ENCODE measurements around the gene APOBEC3H. TPM values are rescaled to one million over a fixed set of nuclear protein-coding genes. Genes with fewer than 3 reads are reported as not detected.

APOBEC3H gene
- total and polyA plus RNA-seq, 2 experiments from 2014 or later = not detected

DNA sequence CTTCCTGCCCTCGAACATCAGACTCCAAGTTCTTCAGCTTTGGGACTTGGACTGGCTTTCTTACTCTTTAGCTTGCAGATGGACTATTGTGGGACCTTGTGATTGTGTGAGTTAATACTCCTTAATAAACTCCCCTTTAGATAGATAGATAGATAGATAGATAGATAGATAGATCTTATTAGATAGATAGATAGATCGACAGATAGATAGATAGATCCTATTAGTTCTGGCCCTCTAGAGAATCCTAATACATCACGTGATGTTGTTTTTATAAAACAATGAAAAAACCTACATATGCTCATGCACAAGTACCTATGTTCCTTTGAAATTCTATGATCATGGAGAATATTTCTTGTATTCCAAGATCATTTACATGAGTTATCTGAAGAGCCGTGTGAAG lies 23.9 kb downstream of the APOBEC3H start:
- DNase-seq (ENCODE audit: low spot score) (no peak), ATAC-seq (no peak)
- no peaks in the 10 kb centered on the region for H3K36me3 Mint-ChIP-seq (ENCODE audit: low read depth)
- H3K27ac Mint-ChIP-seq = no peak overlapping the region
- Histone ChIP-seq H3F3A (replicated peaks; ENCODE audit: low read depth) (no peaks in the 10 kb centered on the region), H2AFZ (no peak overlapping the region), H3K79me2 (replicated peaks; ENCODE audit: insufficient read depth) (no peaks in the 10 kb centered on the region), H3K4me2 (no peak overlapping the region), H3K36me3 (ENCODE audit: insufficient read depth) (no peaks in the 10 kb centered on the region), H3K4me1 (ENCODE audit: insufficient read depth) (peaks cover 8% of the 10 kb centered on the region), H3K9me2 (ENCODE audit: insufficient read depth) (no peaks in the 10 kb centered on the region), H3K27me3 (ENCODE audit: insufficient read depth) (peaks cover 16% of the 10 kb centered on the region), H3K27ac (ENCODE audit: low read depth) (no peak overlapping the region), H4K20me1 (replicated peaks; ENCODE audit: insufficient read depth) (no peaks in the 10 kb centered on the region), H3K4me3 (no peak overlapping the region)
- H3K4me3 Mint-ChIP-seq = no peak overlapping the region
- H3K9me3 Mint-ChIP-seq = no peaks in the 10 kb centered on the region; the same call in 2 of the 3 replicates
- H3K4me1 Mint-ChIP-seq = peaks cover 14% of the 10 kb centered on the region
- TF ChIP-seq NANOG (IDR thresholded peaks at IDR 0.05; ENCODE audit: borderline replicate concordance) (no peak), STAT1 (IDR thresholded peaks at IDR 0.05; ENCODE audit: unreplicated experiment) (no peak), EZH2 (IDR thresholded peaks at IDR 0.05; ENCODE audit: low read depth, unreplicated experiment) (no peak)
- peaks cover 3% of the 10 kb centered on the region for H3K27me3 Mint-ChIP-seq (ENCODE audit: insufficient read depth, low read depth, poor library complexity)

GRCh38 chr22:39122772-39123470 lies 25.9 kb downstream of the APOBEC3H start:
- Histone ChIP-seq H3F3A (replicated peaks; ENCODE audit: low read depth) (no peaks in the 10 kb centered on the region), H4K20me1 (replicated peaks; ENCODE audit: insufficient read depth) (no peaks in the 10 kb centered on the region), H3K4me2 (no peak overlapping the region), H3K27me3 (ENCODE audit: insufficient read depth) (no peaks in the 10 kb centered on the region; the same call in 1 of the 2 replicates), H3K9me2 (ENCODE audit: insufficient read depth) (no peaks in the 10 kb centered on the region), H3K27ac (ENCODE audit: low read depth) (no peak overlapping the region), H2AFZ (no peak overlapping the region), H3K4me3 (no peak overlapping the region), H3K36me3 (ENCODE audit: insufficient read depth) (no peaks in the 10 kb centered on the region), H3K4me1 (ENCODE audit: insufficient read depth) (peaks cover 4% of the 10 kb centered on the region; the same call in 1 of the 2 replicates), H3K79me2 (replicated peaks; ENCODE audit: insufficient read depth) (no peaks in the 10 kb centered on the region)
- H3K27ac Mint-ChIP-seq = no peak overlapping the region
- peaks cover 5% of the 10 kb centered on the region for H3K4me1 Mint-ChIP-seq
- no peaks in the 10 kb centered on the region; the same call in 2 of the 3 replicates for H3K9me3 Mint-ChIP-seq
- H3K36me3 Mint-ChIP-seq (ENCODE audit: low read depth) = no peaks in the 10 kb centered on the region
- no peak overlapping the region for H3K4me3 Mint-ChIP-seq
- no peak for DNase-seq (ENCODE audit: low spot score)
- no peak for ATAC-seq
- peaks cover 2% of the 10 kb centered on the region for H3K27me3 Mint-ChIP-seq (ENCODE audit: insufficient read depth, low read depth, poor library complexity)
- TF ChIP-seq ZNF331 (CRISPR knock-in tag; IDR thresholded peaks at IDR 0.05; ENCODE audit: low read depth) (no peak), JUNB (IDR thresholded peaks at IDR 0.05; ENCODE audit: unreplicated experiment) (no peak), EZH2 (IDR thresholded peaks at IDR 0.05; ENCODE audit: low read depth, unreplicated experiment) (no peak), POLR2AphosphoS5 (IDR thresholded peaks at IDR 0.05; ENCODE audit: low read depth) (no peak), NANOG (IDR thresholded peaks at IDR 0.05; ENCODE audit: borderline replicate concordance) (no peak), ZNF462 (CRISPR knock-in tag; IDR thresholded peaks at IDR 0.05) (no peak), ZNF114 (CRISPR knock-in tag; IDR thresholded peaks at IDR 0.05) (no peak), CREB1 (CRISPR knock-in tag; IDR thresholded peaks at IDR 0.05; ENCODE audit: low read depth) (no peak), ETS1 (IDR thresholded peaks at IDR 0.05) (no peak), STAT1 (IDR thresholded peaks at IDR 0.05; ENCODE audit: unreplicated experiment) (no peak)
- TF ChIP-seq, protein P1, sequence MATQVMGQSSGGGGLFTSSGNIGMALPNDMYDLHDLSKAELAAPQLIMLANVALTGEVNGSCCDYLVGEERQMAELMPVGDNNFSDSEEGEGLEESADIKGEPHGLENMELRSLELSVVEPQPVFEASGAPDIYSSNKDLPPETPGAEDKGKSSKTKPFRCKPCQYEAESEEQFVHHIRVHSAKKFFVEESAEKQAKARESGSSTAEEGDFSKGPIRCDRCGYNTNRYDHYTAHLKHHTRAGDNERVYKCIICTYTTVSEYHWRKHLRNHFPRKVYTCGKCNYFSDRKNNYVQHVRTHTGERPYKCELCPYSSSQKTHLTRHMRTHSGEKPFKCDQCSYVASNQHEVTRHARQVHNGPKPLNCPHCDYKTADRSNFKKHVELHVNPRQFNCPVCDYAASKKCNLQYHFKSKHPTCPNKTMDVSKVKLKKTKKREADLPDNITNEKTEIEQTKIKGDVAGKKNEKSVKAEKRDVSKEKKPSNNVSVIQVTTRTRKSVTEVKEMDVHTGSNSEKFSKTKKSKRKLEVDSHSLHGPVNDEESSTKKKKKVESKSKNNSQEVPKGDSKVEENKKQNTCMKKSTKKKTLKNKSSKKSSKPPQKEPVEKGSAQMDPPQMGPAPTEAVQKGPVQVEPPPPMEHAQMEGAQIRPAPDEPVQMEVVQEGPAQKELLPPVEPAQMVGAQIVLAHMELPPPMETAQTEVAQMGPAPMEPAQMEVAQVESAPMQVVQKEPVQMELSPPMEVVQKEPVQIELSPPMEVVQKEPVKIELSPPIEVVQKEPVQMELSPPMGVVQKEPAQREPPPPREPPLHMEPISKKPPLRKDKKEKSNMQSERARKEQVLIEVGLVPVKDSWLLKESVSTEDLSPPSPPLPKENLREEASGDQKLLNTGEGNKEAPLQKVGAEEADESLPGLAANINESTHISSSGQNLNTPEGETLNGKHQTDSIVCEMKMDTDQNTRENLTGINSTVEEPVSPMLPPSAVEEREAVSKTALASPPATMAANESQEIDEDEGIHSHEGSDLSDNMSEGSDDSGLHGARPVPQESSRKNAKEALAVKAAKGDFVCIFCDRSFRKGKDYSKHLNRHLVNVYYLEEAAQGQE (IDR thresholded peaks at IDR 0.05; ENCODE audit: unreplicated experiment) = no peak
